Endothelial cell of umbilical vein (primary cell): ENCODE data around the gene OMA1. TPM values are rescaled to one million over a fixed set of nuclear protein-coding genes. Genes with fewer than 3 reads are reported as not detected.

Experiments
- BruUV-seq: library from RNA; stranded (reverse); fragments of 400-500 nt; replicated peaks from 2 replicates; lab custom pipeline; 2021; lab: Mats Ljungman, UMichigan
- CTCF ChIA-PET: fragments of 300-600, 350-600 bp; sonication (Branson Sonifier 250); formaldehyde crosslinking; loops from one replicate; lab custom pipeline; 2021; ENCODE audit warnings: antibody characterized with exemption, inconsistent platforms; lab: Charles Lee
- POLR2A ChIA-PET: fragments of 300-600, 350-600 bp; sonication (Branson Sonifier 250); formaldehyde crosslinking; loops from one replicate; lab custom pipeline; 2021; ENCODE audit warnings: antibody characterized with exemption, inconsistent platforms; lab: Charles Lee
- DNase-seq: peaks from one replicate; pipeline ENCODE4 v3.0.0-alpha.2; 2011; ENCODE audit warnings: low read depth, low spot score
- FAIRE-seq: peaks from 2 replicates; lab custom pipeline; 2011; peaks lifted over from hg19 to GRCh38; lab: Jason Lieb, UNC
- H2AFZ ChIP-seq: 2 replicates; pipeline ENCODE4 v1.6.0; 2012; ENCODE audit warnings: low read depth, low read length, control low read depth, inconsistent platforms
- H3K27ac ChIP-seq: 2 replicates; pipeline ENCODE4 v1.5.1; 2011; ENCODE audit warnings: low read depth, mild to moderate bottlenecking, control low read depth, low read length, moderate library complexity; ENCODE audit not compliant: insufficient read depth
- H3K27me3 ChIP-seq, 2 experiments: 2 replicates each; pipeline versions ENCODE4 v1.6.0 to v1.6.1; 2011; ENCODE audit warnings: low read length in 2 of 2, mixed read lengths in 1 of 2; ENCODE audit not compliant: control insufficient read depth in 2 of 2, insufficient read depth in 2 of 2
- H3K36me3 ChIP-seq, 2 experiments: 2 replicates in 1 of 2; 3 replicates in 1 of 2; pipeline ENCODE4 v1.5.1; 2011; ENCODE audit warnings: low read length in 2 of 2, mild to moderate bottlenecking in 1 of 2, moderate library complexity in 1 of 2; ENCODE audit not compliant: control insufficient read depth in 2 of 2, insufficient read depth in 2 of 2; ENCODE audit errors: extremely low read depth in 1 of 2
- H3K4me1 ChIP-seq: 3 replicates; pipeline ENCODE4 v1.5.1; 2011; ENCODE audit warnings: mild to moderate bottlenecking, low read length; ENCODE audit not compliant: control insufficient read depth, insufficient read depth; ENCODE audit errors: extremely low read depth
- H3K4me2 ChIP-seq: 2 replicates; pipeline ENCODE4 v1.6.1; 2011; ENCODE audit warnings: low read length, control low read depth, mixed read lengths; ENCODE audit not compliant: insufficient read depth
- H3K4me3 ChIP-seq, 3 experiments: fragments of 200-600 bp in 1 of 3; sonication (generic), shearing (Covaris generic) in 1 of 3; replicated peaks in 1 of 3; 2 replicates each; pipeline ENCODE4 v1.5.1; 2011 to 2016; ENCODE audit warnings: control low read depth in 3 of 3, low read length in 3 of 3, mild to moderate bottlenecking in 2 of 3, inconsistent platforms in 1 of 3, low read depth in 1 of 3, moderate library complexity in 1 of 3; ENCODE audit not compliant: insufficient read depth in 1 of 3
- H3K79me2 ChIP-seq: 2 replicates; pipeline ENCODE4 v1.6.0; 2012; ENCODE audit warnings: low read length, inconsistent platforms; ENCODE audit not compliant: control insufficient read depth, insufficient read depth
- H3K9ac ChIP-seq: replicated peaks from 2 replicates; pipeline ENCODE3; 2011; ENCODE audit warnings: low read length, control low read depth; ENCODE audit not compliant: insufficient read depth; ENCODE audit errors: extremely low read depth
- H3K9me1 ChIP-seq: replicated peaks from 3 replicates; pipeline ENCODE4 v1.6.0; 2011; ENCODE audit warnings: mild to moderate bottlenecking, low read length; ENCODE audit not compliant: control insufficient read depth, insufficient read depth; ENCODE audit errors: extremely low read depth
- H3K9me3 ChIP-seq: replicated peaks from 2 replicates; pipeline ENCODE4 v1.5.1; 2012; ENCODE audit warnings: low read length, inconsistent platforms; ENCODE audit not compliant: control insufficient read depth, insufficient read depth
- H4K20me1 ChIP-seq: replicated peaks from 2 replicates; pipeline ENCODE3; 2011; ENCODE audit warnings: mild to moderate bottlenecking, low read length; ENCODE audit not compliant: control insufficient read depth, insufficient read depth; ENCODE audit errors: extremely low read depth
- EZH2 ChIP-seq: IDR thresholded peaks from 2 replicates; pipeline ENCODE4 v1.6.1; 2012; ENCODE audit warnings: borderline replicate concordance, low read depth, mild to moderate bottlenecking, moderate library complexity, low read length, inconsistent platforms; ENCODE audit not compliant: severe bottlenecking
- FOS ChIP-seq: IDR thresholded peaks from 2 replicates; pipeline ENCODE4 v1.6.1; 2011; ENCODE audit warnings: mild to moderate bottlenecking, low read length, moderate library complexity, borderline replicate concordance; ENCODE audit not compliant: insufficient read depth
- GATA2 ChIP-seq: IDR thresholded peaks from 2 replicates; pipeline ENCODE4 v1.7.0; 2011; ENCODE audit warnings: low read depth, mild to moderate bottlenecking, moderate library complexity, mixed read lengths, low read length; ENCODE audit not compliant: insufficient read length, insufficient read depth
- JUN ChIP-seq: IDR thresholded peaks from 2 replicates; pipeline ENCODE4 v1.6.1; 2011; ENCODE audit warnings: borderline replicate concordance, low read depth; ENCODE audit not compliant: insufficient read length, insufficient read depth
- MYC ChIP-seq: IDR thresholded peaks from one replicate; pipeline ENCODE4 v1.6.1; 2011; ENCODE audit warnings: mild to moderate bottlenecking, low read depth, low read length
- POLR2A ChIP-seq: IDR thresholded peaks from 2 replicates; pipeline ENCODE4 v1.6.1; 2012; ENCODE audit warnings: low read depth, mild to moderate bottlenecking, control low read depth, low read length
- POLR2AphosphoS5 ChIP-seq: IDR thresholded peaks from 2 replicates; pipeline ENCODE4 v1.6.1; 2012; ENCODE audit warnings: low read depth, mild to moderate bottlenecking, control low read depth, low read length, moderate library complexity; ENCODE audit not compliant: insufficient read depth
- dilution Hi-C: fragments of 300-500 bp; cut with MboI; formaldehyde crosslinking; loops from one replicate; pipeline ENCODE4 v1.15.0; 2019; ENCODE audit warnings: low sequenced_read_pairs; ENCODE audit not compliant: extremely low pct_ligation_motif_present
- intact Hi-C: fragments of 100-400 bp; cut with micrococcal nuclease; formaldehyde crosslinking; loops from one replicate; pipeline ENCODE4 v1.10.0; 2022
- polyA plus RNA-seq, 4 experiments: library from polyadenylated mRNA; depleted of rRNA in 3 of 4; stranded (reverse) in 3 of 4; unstranded in 1 of 4; fragments of >200 nt; gene quantifications; 2 replicates each; pipeline versions ENCODE4 v1.2.1 to v1.2.3, GENCODE V29; 2011 to 2012; ENCODE audit warnings: missing spikeins in 1 of 4
- total RNA-seq: library from RNA; stranded (reverse); gene quantifications from 2 replicates; pipeline ENCODE4 v1.2.3, GENCODE V29; 2021
- TF ChIP-seq, protein P1 (sequence below): IDR thresholded peaks from 2 replicates; pipeline ENCODE4 v1.6.1; 2011; ENCODE audit not compliant: insufficient read depth, insufficient read length
- TF ChIP-seq, protein P2 (sequence below), 2 donors: IDR thresholded peaks; 1 replicate in 1 of 2; 2 replicates in 1 of 2; pipeline ENCODE4 v1.5.1; 2011; ENCODE audit warnings: low read length in 2 of 2, mild to moderate bottlenecking in 2 of 2, moderate library complexity in 2 of 2, control low read depth in 1 of 2, inconsistent platforms in 1 of 2, low read depth in 1 of 2; ENCODE audit not compliant: insufficient read depth in 1 of 2; ENCODE audit errors: extremely low read depth in 1 of 2

Gene OMA1
- total and polyA plus RNA-seq, 2 donors (not counting 3 experiments of a cell fraction or from before 2014, with no cell fraction given) = 4.0 to 4.6 TPM

DNA sequence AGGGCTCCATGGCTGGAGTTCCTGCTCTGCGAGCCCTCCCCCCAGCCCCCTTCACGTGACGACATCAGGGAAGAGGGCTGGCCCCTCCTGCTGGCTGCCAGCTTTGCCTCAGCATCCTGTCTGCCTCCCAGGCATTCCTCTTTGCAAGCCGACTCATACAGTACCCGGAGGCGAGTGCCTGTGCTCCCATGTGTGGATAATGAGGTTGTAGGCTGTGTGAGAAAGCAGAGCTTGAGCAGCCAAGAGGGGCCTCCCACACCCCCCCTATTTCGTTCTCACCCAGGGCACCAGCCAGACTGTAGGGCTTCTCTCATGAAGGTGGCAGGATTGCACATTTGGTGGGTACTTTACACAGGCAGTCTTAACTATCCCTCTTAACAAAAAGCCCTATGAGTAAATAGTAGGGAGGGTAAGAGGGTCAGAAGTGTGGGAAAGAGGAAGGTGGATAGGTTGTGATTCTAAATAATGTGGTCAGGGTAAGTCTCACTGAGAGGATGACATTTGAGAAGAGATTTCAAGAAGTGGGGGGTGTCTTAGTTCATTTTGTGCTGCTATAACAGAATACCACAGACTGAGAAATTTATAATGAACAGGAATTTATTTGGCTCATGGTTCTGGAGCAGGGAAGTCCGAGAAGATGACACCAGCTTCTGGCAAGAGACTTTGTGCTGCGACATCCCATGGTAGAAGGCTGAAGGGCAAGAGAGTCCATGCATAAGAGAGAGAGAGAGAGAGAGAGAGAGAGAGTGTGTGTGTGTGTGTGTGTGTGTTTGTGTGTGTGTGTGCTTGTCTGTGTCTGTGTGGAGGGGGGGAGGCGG, 113.5 kb downstream of the OMA1 start:
- Histone ChIP-seq H3K9me1 (no peaks in the 10 kb centered on the region), H3K27me3 (no peaks in the 10 kb centered on the region), H3K9ac (no peak overlapping the region), H3K36me3 (no peaks in the 10 kb centered on the region), H3K4me1 (peaks cover 17% of the 10 kb centered on the region), H3K79me2 (no peaks in the 10 kb centered on the region), H3K4me2 (no peak overlapping the region), H3K9me3 (no peaks in the 10 kb centered on the region), H3K27ac (no peak overlapping the region), H2AFZ (peak overlapping the region; percentile 48), H4K20me1 (no peaks in the 10 kb centered on the region), H3K4me3 (no peak overlapping the region)
- dilution Hi-C loops (no loop called here), intact Hi-C loops (loop anchor here (10.0 kb wide), 1 partner anchor 178 kb away; no protein-coding TSS in a partner anchor)
- ChIA-PET POLR2A (no interaction called here), CTCF (interaction anchor here (0.7 to 1.7 kb wide), 3 partner anchors 30 to 86 kb away, joined by 3 to 4 read pairs (median 3); no protein-coding TSS in a partner anchor)
- FAIRE-seq (peak; percentile 79), DNase-seq (peak; percentile 22)
- BruUV-seq = no TSS peak
- TF ChIP-seq, protein P1, sequence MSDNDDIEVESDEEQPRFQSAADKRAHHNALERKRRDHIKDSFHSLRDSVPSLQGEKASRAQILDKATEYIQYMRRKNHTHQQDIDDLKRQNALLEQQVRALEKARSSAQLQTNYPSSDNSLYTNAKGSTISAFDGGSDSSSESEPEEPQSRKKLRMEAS = no peak
- TF ChIP-seq MYC (no peak), FOS (no peak), POLR2A (no peak), GATA2 (no peak)

DNA sequence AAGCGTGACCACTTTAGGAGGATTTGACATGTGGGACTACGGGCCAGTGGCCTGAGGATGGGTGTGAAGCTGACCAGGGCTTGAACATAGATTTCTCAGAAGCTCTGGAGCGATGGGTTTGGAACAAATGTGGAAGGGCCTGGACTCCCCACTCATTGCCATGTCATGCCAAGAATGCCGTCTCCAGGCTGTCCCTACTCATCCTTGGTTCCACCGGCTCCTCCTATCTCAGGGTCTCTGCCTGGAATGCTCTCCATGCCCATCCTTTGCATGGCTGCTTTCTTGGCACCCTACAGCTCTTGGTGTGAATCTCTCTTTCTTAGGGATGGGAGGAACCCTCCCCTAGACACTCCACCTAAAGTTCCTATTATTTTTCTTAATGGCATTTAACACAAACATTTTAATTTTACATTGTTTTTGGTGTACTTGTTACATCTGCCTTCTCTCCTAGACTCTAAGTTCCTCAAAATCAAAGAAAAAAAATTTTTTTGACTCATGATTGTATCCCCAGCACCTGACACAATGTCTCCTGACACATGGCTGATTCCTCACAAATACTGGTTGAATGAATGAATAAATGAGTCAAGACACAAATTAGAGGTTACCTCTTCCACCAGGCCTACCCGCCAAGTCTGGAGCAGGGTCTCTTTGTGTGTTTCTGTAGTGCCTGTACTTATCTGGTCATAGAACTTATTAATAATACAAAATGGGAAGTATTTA, 114.5 kb downstream of the OMA1 start:
- no peaks in the 10 kb centered on the region for H3K36me3 ChIP-seq
- H3K4me3 ChIP-seq = no peak overlapping the region
- no peaks in the 10 kb centered on the region for H3K9me1 ChIP-seq
- H3K27me3 ChIP-seq = no peaks in the 10 kb centered on the region
- FAIRE-seq = no peak
- no peaks in the 10 kb centered on the region for H4K20me1 ChIP-seq
- H3K4me1 ChIP-seq = peaks cover 17% of the 10 kb centered on the region
- dilution Hi-C loops = no loop called here
- BruUV-seq = no TSS peak
- H3K4me2 ChIP-seq = no peak overlapping the region
- no peak overlapping the region for H3K9ac ChIP-seq
- no peak overlapping the region for H3K27ac ChIP-seq
- intact Hi-C loops = loop anchor here (10.0 kb wide), 1 partner anchor 177 kb away; no protein-coding TSS in a partner anchor
- ChIA-PET CTCF (interaction anchor here (0.7 to 1.7 kb wide), 3 partner anchors 29 to 85 kb away, joined by 3 to 4 read pairs (median 3); no protein-coding TSS in a partner anchor), POLR2A (no interaction called here)
- no peak for DNase-seq
- TF ChIP-seq GATA2 = no peak
- no peak for TF ChIP-seq MYC
- TF ChIP-seq FOS = no peak
- TF ChIP-seq POLR2AphosphoS5 = no peak
- TF ChIP-seq, protein P1 = no peak
- no peak for TF ChIP-seq POLR2A
- TF ChIP-seq JUN = no peak
- TF ChIP-seq, protein P2, sequence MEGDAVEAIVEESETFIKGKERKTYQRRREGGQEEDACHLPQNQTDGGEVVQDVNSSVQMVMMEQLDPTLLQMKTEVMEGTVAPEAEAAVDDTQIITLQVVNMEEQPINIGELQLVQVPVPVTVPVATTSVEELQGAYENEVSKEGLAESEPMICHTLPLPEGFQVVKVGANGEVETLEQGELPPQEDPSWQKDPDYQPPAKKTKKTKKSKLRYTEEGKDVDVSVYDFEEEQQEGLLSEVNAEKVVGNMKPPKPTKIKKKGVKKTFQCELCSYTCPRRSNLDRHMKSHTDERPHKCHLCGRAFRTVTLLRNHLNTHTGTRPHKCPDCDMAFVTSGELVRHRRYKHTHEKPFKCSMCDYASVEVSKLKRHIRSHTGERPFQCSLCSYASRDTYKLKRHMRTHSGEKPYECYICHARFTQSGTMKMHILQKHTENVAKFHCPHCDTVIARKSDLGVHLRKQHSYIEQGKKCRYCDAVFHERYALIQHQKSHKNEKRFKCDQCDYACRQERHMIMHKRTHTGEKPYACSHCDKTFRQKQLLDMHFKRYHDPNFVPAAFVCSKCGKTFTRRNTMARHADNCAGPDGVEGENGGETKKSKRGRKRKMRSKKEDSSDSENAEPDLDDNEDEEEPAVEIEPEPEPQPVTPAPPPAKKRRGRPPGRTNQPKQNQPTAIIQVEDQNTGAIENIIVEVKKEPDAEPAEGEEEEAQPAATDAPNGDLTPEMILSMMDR (IDR thresholded peaks at IDR 0.05; ENCODE audit: extremely low read depth in 1 of 2, insufficient read depth in 1 of 2, low read depth in 1 of 2, low read length in 2 of 2) = no peak
- TF ChIP-seq EZH2 = no peak
- H3K9me3 ChIP-seq = no peaks in the 10 kb centered on the region
- H2AFZ ChIP-seq = no peak overlapping the region
- H3K79me2 ChIP-seq = no peaks in the 10 kb centered on the region
